ENCODE results near the gene ROBO2.

ROBO2 gene

GRCh38 chr3:77536038-77536775, 496.3 kb downstream of the ROBO2 start:
- TF ChIP-seq CTCF (IDR thresholded peaks at IDR 0.05; ENCODE audit: insufficient read depth, low read depth, low read length, missing control alignments), result no peak
- no peak for DNase-seq (ENCODE audit: low read depth)
- no peak overlapping the region for H3K4me3 ChIP-seq (ENCODE audit: low read depth, low read length)

- no peak overlapping the region for H3K4me3 ChIP-seq (ENCODE audit: low read depth, low read length)
- no peak for DNase-seq (ENCODE audit: low read depth)
- TF ChIP-seq CTCF (IDR thresholded peaks at IDR 0.05; ENCODE audit: insufficient read depth, low read depth, low read length, missing control alignments), result no peak
Measured at GRCh38 chr3:77539014-77539413, 499.1 kb downstream of the ROBO2 start.

GRCh38 chr3:77539677-77540076, 499.8 kb downstream of the ROBO2 start:
- no peak for DNase-seq (ENCODE audit: low read depth)
- TF ChIP-seq CTCF (IDR thresholded peaks at IDR 0.05; ENCODE audit: insufficient read depth, low read depth, low read length, missing control alignments), result no peak
- no peak overlapping the region for H3K4me3 ChIP-seq (ENCODE audit: low read depth, low read length)

- no peak overlapping the region for H3K4me3 ChIP-seq (ENCODE audit: low read depth, low read length)
- no peak for DNase-seq (ENCODE audit: low read depth)
- no peak for TF ChIP-seq CTCF (IDR thresholded peaks at IDR 0.05; ENCODE audit: insufficient read depth, low read depth, low read length, missing control alignments)
Measured at GRCh38 chr3:77541203-77541922, 501.5 kb downstream of the ROBO2 start.

- no peak for TF ChIP-seq CTCF (IDR thresholded peaks at IDR 0.05; ENCODE audit: insufficient read depth, low read depth, low read length, missing control alignments)
- H3K4me3 ChIP-seq (ENCODE audit: low read depth, low read length), result no peak overlapping the region
- DNase-seq (ENCODE audit: low read depth), result no peak
Measured at GRCh38 chr3:77546246-77546645, 506.3 kb downstream of the ROBO2 start.

GRCh38 chr3:77549034-77549433, 509.1 kb downstream of the ROBO2 start:
- no peak overlapping the region for H3K4me3 ChIP-seq (ENCODE audit: low read depth, low read length)
- no peak for TF ChIP-seq CTCF (IDR thresholded peaks at IDR 0.05; ENCODE audit: insufficient read depth, low read depth, low read length, missing control alignments)
- no peak for DNase-seq (ENCODE audit: low read depth)

Measured in GM12865 (cell line).